Fibroblast of the aortic adventitia (primary cell): Measurements from ENCODE around the gene AUNIP. TPM values are rescaled to one million over a fixed set of nuclear protein-coding genes. Genes with fewer than 3 reads are reported as not detected.

Experiments
- DNase-seq: peaks from one replicate; pipeline ENCODE4 v3.0.0-alpha.2; 2010; ENCODE audit warnings: low read depth
- H3K4me3 ChIP-seq: 2 replicates; pipeline ENCODE4 v1.5.1; 2011; ENCODE audit warnings: low read depth, mild to moderate bottlenecking, control low read depth, low read length, moderate library complexity
- CTCF ChIP-seq: IDR thresholded peaks from 2 replicates; pipeline ENCODE4 v1.5.1; 2011; ENCODE audit warnings: mild to moderate bottlenecking, low read length, control low read depth, inconsistent platforms; ENCODE audit not compliant: insufficient read depth
- total RNA-seq: library from RNA; depleted of rRNA; stranded (reverse); fragments of >200 nt; gene quantifications from 2 replicates; pipeline ENCODE4 v1.2.3, GENCODE V29; 2012; ENCODE audit warnings: low replicate concordance

The AUNIP gene
- total RNA-seq, 1 donor = 4.8 TPM

DNA sequence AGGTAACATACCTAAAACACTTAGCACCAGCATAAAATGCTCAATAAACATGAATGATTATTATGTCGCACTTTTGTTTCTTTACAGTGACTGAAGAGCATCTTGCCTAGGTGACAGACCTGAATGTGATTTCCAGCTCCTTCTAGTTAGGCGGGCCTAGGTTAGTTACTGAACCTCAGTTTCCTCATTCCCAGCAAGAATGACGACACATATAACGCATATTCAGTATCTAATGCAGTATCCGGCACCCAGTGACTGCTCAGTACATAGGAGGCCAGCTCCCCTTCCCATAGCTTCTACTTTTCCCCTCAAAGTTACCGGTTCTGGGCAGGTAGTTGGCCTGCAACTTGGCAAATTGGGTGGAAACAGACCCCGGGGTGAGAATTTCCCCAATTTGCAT is 763 bp downstream of the AUNIP start:
- DNase-seq = no peak
- TF ChIP-seq CTCF = no peak
- H3K4me3 ChIP-seq = peak overlapping the region; percentile 77

DNA sequence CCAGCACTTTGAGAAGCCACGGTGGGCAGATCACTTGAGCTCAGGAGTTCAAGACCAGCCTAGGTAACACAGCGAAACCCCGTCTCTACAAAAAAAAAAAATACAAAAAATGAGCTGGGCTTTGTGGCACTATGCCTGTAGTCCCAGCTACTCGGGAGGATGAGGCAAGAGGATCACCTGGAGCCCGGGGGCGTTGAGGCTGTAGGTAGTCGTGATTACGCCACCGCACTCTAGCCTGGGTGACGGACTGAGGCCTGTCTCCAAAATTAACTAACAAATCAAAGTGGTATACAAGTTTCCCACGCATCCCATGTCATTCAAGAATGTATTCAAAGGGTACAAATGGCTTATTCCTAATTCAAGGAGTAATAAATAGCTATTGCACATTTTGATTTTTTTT is 2.4 kb downstream of the AUNIP start:
- no peak overlapping the region for H3K4me3 ChIP-seq
- TF ChIP-seq CTCF = no peak
- no peak for DNase-seq

- H3K4me3 ChIP-seq = no peak overlapping the region
- no peak for TF ChIP-seq CTCF
- DNase-seq = no peak
These were observed 4.7 kb downstream of the AUNIP start for GRCh38 chr1:25854554-25854953.

DNA sequence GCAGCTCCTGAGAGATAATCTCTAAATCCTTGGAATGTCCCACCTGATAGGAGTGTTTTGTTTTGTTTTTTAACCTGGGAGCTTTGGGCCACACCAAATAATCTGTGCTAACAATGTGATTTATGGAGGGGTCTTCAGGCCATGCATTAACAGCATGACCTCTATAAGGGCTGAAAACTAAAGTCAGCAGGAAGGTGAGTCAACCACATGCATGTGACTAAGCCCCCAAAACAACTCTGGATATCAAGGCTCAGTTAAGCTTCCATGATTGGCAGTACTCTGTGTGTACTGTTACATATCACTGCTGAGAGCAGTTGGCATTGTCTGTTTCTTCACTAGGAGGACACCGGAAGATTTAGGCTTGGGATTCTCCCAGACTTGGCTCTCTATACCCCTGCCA is 10.7 kb downstream of the AUNIP start:
- no peak overlapping the region for H3K4me3 ChIP-seq
- no peak for TF ChIP-seq CTCF
- peak; percentile 5 for DNase-seq

- H3K4me3 ChIP-seq = no peak overlapping the region
- no peak for TF ChIP-seq CTCF
- DNase-seq = no peak
These were observed 11.3 kb downstream of the AUNIP start for GRCh38 chr1:25847929-25848328.

DNA sequence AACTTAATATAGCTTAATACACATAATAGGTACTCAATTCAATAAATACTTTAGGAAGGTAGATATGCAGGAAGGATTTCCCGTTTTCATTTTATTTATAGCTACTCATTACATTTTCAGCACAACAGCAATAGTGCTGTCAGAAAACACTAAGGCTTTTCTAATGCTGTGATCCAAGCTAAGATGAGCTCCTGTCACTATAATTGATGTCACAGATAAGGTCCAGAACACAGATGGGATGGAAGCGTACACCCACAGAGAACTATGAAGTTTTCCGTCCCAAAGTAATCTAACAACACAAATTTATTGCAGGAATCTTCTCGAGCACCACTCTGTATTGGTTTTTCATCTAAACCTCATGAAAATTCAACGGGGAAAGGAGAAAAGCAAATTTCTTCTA is 13.6 kb downstream of the AUNIP start:
- TF ChIP-seq CTCF = no peak
- H3K4me3 ChIP-seq = no peak overlapping the region
- DNase-seq = no peak

- TF ChIP-seq CTCF = no peak
- H3K4me3 ChIP-seq = no peak overlapping the region
- no peak for DNase-seq
These were observed 14.5 kb downstream of the AUNIP start for GRCh38 chr1:25844536-25845337.
